AG04450 (cell line): ENCODE data around the gene CPA5. TPM values are rescaled to one million over a fixed set of nuclear protein-coding genes. Genes with fewer than 3 reads are reported as not detected.

ENCODE experiments used
- CTCF ChIA-PET: fragments of 300-600, 350-600 bp; formaldehyde crosslinking; extraction: SDS; loops from one replicate; lab custom pipeline; 2022; ENCODE audit warnings: antibody characterized with exemption, inconsistent platforms; lab: Charles Lee
- POLR2A ChIA-PET: fragments of 350-600 bp; formaldehyde crosslinking; extraction: SDS; loops from one replicate; lab custom pipeline; 2021; ENCODE audit warnings: antibody characterized with exemption, inconsistent platforms; lab: Yijun Ruan, JAX
- DNase-seq: peaks from one replicate; pipeline ENCODE4 v3.0.0-alpha.2; 2011; ENCODE audit warnings: low read depth, low spot score
- H3K27ac ChIP-seq: one replicate; pipeline ENCODE4 v1.5.1; 2012; ENCODE audit warnings: low read depth, low read length, control low read depth
- H3K27me3 ChIP-seq: one replicate; pipeline ENCODE4 v1.6.0; 2012; ENCODE audit warnings: low read length; ENCODE audit not compliant: control insufficient read depth, insufficient read depth
- H3K4me3 ChIP-seq: 2 replicates; pipeline ENCODE4 v1.5.1; 2011; ENCODE audit warnings: mild to moderate bottlenecking, low read depth, low read length, control low read depth
- H3K9me3 ChIP-seq: 2 replicates; pipeline ENCODE4 v1.5.1; 2012; ENCODE audit warnings: low read length; ENCODE audit not compliant: control insufficient read depth, insufficient read depth
- CTCF ChIP-seq: IDR thresholded peaks from 2 replicates; pipeline ENCODE4 v1.5.1; 2011; ENCODE audit warnings: low read depth, low read length, control low read depth, inconsistent platforms
- polyA plus RNA-seq: library from polyadenylated mRNA; depleted of rRNA; stranded (reverse); fragments of >200 nt; gene quantifications from 2 replicates; pipeline ENCODE4 v1.2.3, GENCODE V29; 2011

Gene CPA5
- polyA plus RNA-seq, 1 experiment = 0.14 TPM

GRCh38 chr7:130332259-130333053 is 12.2 kb upstream of the CPA5 start:
- DNase-seq = no peak
- Histone ChIP-seq H3K4me3 (no peak overlapping the region), H3K9me3 (no peaks in the 10 kb centered on the region), H3K27ac (no peak overlapping the region), H3K27me3 (peaks cover 4% of the 10 kb centered on the region)
- ChIA-PET POLR2A (interaction anchor here (0.6 kb wide), 1 partner anchor 59 kb away, joined by 7 read pairs; no protein-coding TSS in a partner anchor), CTCF (no interaction called here)
- TF ChIP-seq CTCF = no peak

- DNase-seq = no peak
- H3K27me3 ChIP-seq = peaks cover 4% of the 10 kb centered on the region
- TF ChIP-seq CTCF = no peak
- ChIA-PET POLR2A (no interaction called here), CTCF (no interaction called here)
- no peaks in the 10 kb centered on the region for H3K9me3 ChIP-seq
- no peak overlapping the region for H3K27ac ChIP-seq
- H3K4me3 ChIP-seq = no peak overlapping the region
These were observed 10.8 kb upstream of the CPA5 start for GRCh38 chr7:130333832-130334231.

GRCh38 chr7:130334274-130334673 is 10.3 kb upstream of the CPA5 start:
- CTCF ChIA-PET = no interaction called here
- Histone ChIP-seq H3K27ac (no peak overlapping the region), H3K9me3 (no peaks in the 10 kb centered on the region), H3K27me3 (peaks cover 4% of the 10 kb centered on the region), H3K4me3 (no peak overlapping the region)
- no peak for TF ChIP-seq CTCF
- DNase-seq = no peak
- POLR2A ChIA-PET = no interaction called here

- Histone ChIP-seq H3K27me3 (no peaks in the 10 kb centered on the region), H3K4me3 (no peak overlapping the region), H3K9me3 (no peaks in the 10 kb centered on the region), H3K27ac (no peak overlapping the region)
- TF ChIP-seq CTCF = no peak
- ChIA-PET CTCF (interaction anchor here (0.8 kb wide), 1 partner anchor 55 kb away, joined by 4 read pairs; no protein-coding TSS in a partner anchor), POLR2A (no interaction called here)
- DNase-seq = no peak
These were observed 7.1 kb upstream of the CPA5 start for GRCh38 chr7:130337410-130337971.

GRCh38 chr7:130338233-130338632 is 6.4 kb upstream of the CPA5 start:
- ChIA-PET POLR2A (no interaction called here), CTCF (no interaction called here)
- Histone ChIP-seq H3K9me3 (no peaks in the 10 kb centered on the region), H3K27me3 (no peaks in the 10 kb centered on the region), H3K27ac (no peak overlapping the region), H3K4me3 (no peak overlapping the region)
- no peak for TF ChIP-seq CTCF
- DNase-seq = no peak
